Lung (tissue), 12 donors: ENCODE results near the gene PIGR. TPM values are rescaled to one million over a fixed set of nuclear protein-coding genes. Genes with fewer than 3 reads are reported as not detected.

ENCODE experiments used
- ATAC-seq: fragments of 200-7000 bp; cut with Tn5 transposase; one replicate; pipeline ENCODE4 v1.9.1; 2020; ENCODE audit warnings: moderate number of reproducible peaks; ENCODE audit not compliant: insufficient read depth, low FRiP score
- DNase-seq, 3 donors: peaks; one replicate each; pipeline ENCODE4 v3.0.0-alpha.2; 2013 to 2017
- H3K27ac ChIP-seq, 2 donors: one replicate each; pipeline ENCODE4 v1.5.1; 2013; ENCODE audit warnings: mild to moderate bottlenecking in 2 of 2, moderate library complexity in 2 of 2, control low read depth in 1 of 2, inconsistent platforms in 1 of 2, low read depth in 1 of 2, low read length in 1 of 2
- H3K27me3 ChIP-seq, 3 donors: one replicate each; pipeline ENCODE4 v1.5.1; 2013; ENCODE audit warnings: low read length in 2 of 3; ENCODE audit not compliant: control insufficient read depth in 3 of 3, insufficient read depth in 3 of 3
- H3K36me3 ChIP-seq, 4 donors: one replicate each; pipeline ENCODE4 v1.5.1; 2013; ENCODE audit warnings: low read length in 4 of 4, mild to moderate bottlenecking in 1 of 4, moderate library complexity in 1 of 4; ENCODE audit not compliant: control insufficient read depth in 4 of 4, insufficient read depth in 4 of 4
- H3K4me1 ChIP-seq, 5 donors: one replicate each; pipeline ENCODE4 v1.5.1; 2013; ENCODE audit warnings: low read length in 5 of 5, mild to moderate bottlenecking in 2 of 5, moderate library complexity in 1 of 5; ENCODE audit not compliant: control insufficient read depth in 5 of 5, insufficient read depth in 5 of 5
- H3K4me3 ChIP-seq: one replicate; pipeline ENCODE4 v1.5.1; 2013; ENCODE audit warnings: mild to moderate bottlenecking, control low read depth, moderate library complexity
- H3K9ac ChIP-seq, 2 donors: one replicate each; pipeline ENCODE4 v1.5.1; 2013; ENCODE audit warnings: low read length in 2 of 2, control low read depth in 1 of 2; ENCODE audit not compliant: insufficient read depth in 1 of 2
- H3K9me3 ChIP-seq, 4 donors: one replicate each; pipeline ENCODE4 v1.5.1; 2013; ENCODE audit warnings: low read length in 3 of 4, mild to moderate bottlenecking in 1 of 4, moderate library complexity in 1 of 4; ENCODE audit not compliant: control insufficient read depth in 4 of 4, insufficient read depth in 3 of 4
- CTCF ChIP-seq: IDR thresholded peaks from 2 replicates; pipeline ENCODE4 v1.5.1; 2012; ENCODE audit warnings: mild to moderate bottlenecking; ENCODE audit errors: control extremely low read depth, extremely low read depth
- WGBS, 2 donors: extraction: QIAGEN DNeasy Blood & Tissue Kit; methylation state at CpG; one replicate each; pipeline ENCODE4 v1.1.7; 2013; 5-methylcytosine and 5-hydroxymethylcytosine counted together
- polyA plus RNA-seq, 2 donors: library from polyadenylated mRNA; stranded (reverse); fragments of 200-250 nt; gene quantifications; one replicate each; pipeline ENCODE4 v1.2.1, GENCODE V29; 2013
- total RNA-seq, 2 donors: library from RNA; depleted of rRNA in 1 of 2; stranded (reverse); fragments of >200 nt in 1 of 2; gene quantifications; one replicate each; pipeline ENCODE4 v1.2.1, GENCODE V29; 2014 to 2021
- donor health status: control.
- donor health status: control.
- donor health status: Bipolar disorder and iron deficiency.
- donor health status: healthy.
- donor health status: DM: yes; HTN: yes; CAD: no.

The PIGR gene
- total and polyA plus RNA-seq, 4 donors = 131 to 845 (median 298) TPM

- 25 to 32% methylated on average over 14 of the region's 14 CpGs for WGBS, 2 donors
- H3K27ac ChIP-seq = peak overlapping the region in 1 of 2 donors; percentile 57
- peak overlapping the region; percentile 27 for H3K4me3 ChIP-seq
These were observed 36.4 kb downstream of the PIGR start for GRCh38 chr1:206909883-206910318.

GRCh38 chr1:206909161-206909882, 36.9 kb downstream of the PIGR start:
- Histone ChIP-seq H3K27me3 (peaks cover 0 to 23% (median 11%) of the 10 kb centered on the region in 3 donors), H3K9ac (no peak overlapping the region), H3K36me3 (no peaks in the 10 kb centered on the region), H3K4me1 (peaks cover 0 to 9% (median 4%) of the 10 kb centered on the region in 5 donors), H3K4me3 (peak overlapping the region; percentile 27), H3K9me3 (no peaks in the 10 kb centered on the region), H3K27ac (peak overlapping the region in 1 of 2 donors; percentile 57)
- DNase-seq (peak; percentile 55 to 85 (median 76)), ATAC-seq (peak; percentile 84)
- TF ChIP-seq CTCF = no peak
- 1 to 3% methylated on average over 56 to 69 of the region's 69 CpGs for WGBS, 2 donors

More at GRCh38 chr1:206909883-206910318, 36.4 kb downstream of the PIGR start:
- Histone ChIP-seq H3K4me1 (peaks cover 0 to 9% (median 4%) of the 10 kb centered on the region in 5 donors), H3K9ac (no peak overlapping the region), H3K27me3 (peaks cover 0 to 23% (median 11%) of the 10 kb centered on the region in 3 donors), H3K36me3 (no peaks in the 10 kb centered on the region), H3K9me3 (no peaks in the 10 kb centered on the region)
- no peak for TF ChIP-seq CTCF
- DNase-seq (no peak), ATAC-seq (peak; percentile 5)

- Histone ChIP-seq H3K27ac (no peak overlapping the region), H3K27me3 (peaks cover 0 to 23% (median 11%) of the 10 kb centered on the region in 3 donors), H3K36me3 (no peaks in the 10 kb centered on the region), H3K4me3 (no peak overlapping the region), H3K4me1 (peaks cover 0 to 9% (median 4%) of the 10 kb centered on the region in 5 donors), H3K9me3 (no peaks in the 10 kb centered on the region), H3K9ac (no peak overlapping the region)
- 93 to 96% methylated on average over 10 of the region's 10 CpGs for WGBS, 2 donors
- DNase-seq (no peak), ATAC-seq (no peak)
- TF ChIP-seq CTCF = no peak
These were observed 38.2 kb downstream of the PIGR start for GRCh38 chr1:206908038-206908437.
